Measurements from ENCODE around the gene FLACC1.

FLACC1 gene

GRCh38 chr2:201255408-201256033 lies 101.6 kb downstream of the FLACC1 start:
- Histone ChIP-seq H3K36me3 (ENCODE audit: control insufficient read depth, insufficient read depth, low read length) (no peaks in the 10 kb centered on the region), H3K27ac (no peak overlapping the region), H3K27me3 (ENCODE audit: control insufficient read depth, insufficient read depth, low read length) (no peaks in the 10 kb centered on the region), H3K4me3 (ENCODE audit: low read depth, low read length) (no peak overlapping the region), H3K4me1 (peaks cover 10% of the 10 kb centered on the region), H3K4me2 (ENCODE audit: low read length) (no peak overlapping the region), H2AFZ (peak overlapping the region; percentile 15), H3K9me3 (ENCODE audit: control insufficient read depth, low read length) (no peaks in the 10 kb centered on the region), H3K9ac (no peak overlapping the region), H3K79me2 (no peaks in the 10 kb centered on the region)
- no peak for TF ChIP-seq CTCF (IDR thresholded peaks at IDR 0.05)

- no peak overlapping the region for H3K4me2 ChIP-seq (ENCODE audit: low read length)
- no peak overlapping the region for H3K27ac ChIP-seq
- H2AFZ ChIP-seq, result peak overlapping the region; percentile 27
- no peak overlapping the region for H3K9ac ChIP-seq
- H3K79me2 ChIP-seq, result no peaks in the 10 kb centered on the region
- no peak for TF ChIP-seq CTCF (IDR thresholded peaks at IDR 0.05)
- peaks cover 10% of the 10 kb centered on the region for H3K4me1 ChIP-seq
- H3K4me3 ChIP-seq (ENCODE audit: low read depth, low read length), result no peak overlapping the region
- no peaks in the 10 kb centered on the region for H3K36me3 ChIP-seq (ENCODE audit: control insufficient read depth, insufficient read depth, low read length)
- H3K27me3 ChIP-seq (ENCODE audit: control insufficient read depth, insufficient read depth, low read length), result no peaks in the 10 kb centered on the region
- no peaks in the 10 kb centered on the region for H3K9me3 ChIP-seq (ENCODE audit: control insufficient read depth, low read length)
Measured at GRCh38 chr2:201254081-201254730, 102.9 kb downstream of the FLACC1 start.

- no peak for TF ChIP-seq CTCF (IDR thresholded peaks at IDR 0.05)
- Histone ChIP-seq H3K9me3 (ENCODE audit: control insufficient read depth, low read length) (no peaks in the 10 kb centered on the region), H3K36me3 (ENCODE audit: control insufficient read depth, insufficient read depth, low read length) (no peaks in the 10 kb centered on the region), H3K4me2 (ENCODE audit: low read length) (no peak overlapping the region), H3K27me3 (ENCODE audit: control insufficient read depth, insufficient read depth, low read length) (no peaks in the 10 kb centered on the region), H3K4me1 (no peaks in the 10 kb centered on the region), H3K79me2 (no peaks in the 10 kb centered on the region), H2AFZ (no peak overlapping the region), H3K4me3 (ENCODE audit: low read depth, low read length) (no peak overlapping the region), H3K9ac (no peak overlapping the region), H3K27ac (no peak overlapping the region)
Measured at GRCh38 chr2:201250741-201251140, 106.4 kb downstream of the FLACC1 start.

GRCh38 chr2:201249889-201250288 lies 107.3 kb downstream of the FLACC1 start:
- TF ChIP-seq CTCF (IDR thresholded peaks at IDR 0.05), result no peak
- Histone ChIP-seq H3K9me3 (ENCODE audit: control insufficient read depth, low read length) (no peaks in the 10 kb centered on the region), H3K4me2 (ENCODE audit: low read length) (no peak overlapping the region), H3K4me1 (no peaks in the 10 kb centered on the region), H3K27ac (no peak overlapping the region), H3K36me3 (ENCODE audit: control insufficient read depth, insufficient read depth, low read length) (no peaks in the 10 kb centered on the region), H3K9ac (no peak overlapping the region), H3K4me3 (ENCODE audit: low read depth, low read length) (no peak overlapping the region), H3K79me2 (no peaks in the 10 kb centered on the region), H2AFZ (no peak overlapping the region), H3K27me3 (ENCODE audit: control insufficient read depth, insufficient read depth, low read length) (no peaks in the 10 kb centered on the region)
